Nephron (organoid): ENCODE measurements around the gene ZNF565.
A peak's percentile ranks its signal among the peaks of the same experiment; 100 is the strongest.

Experiments
- H3K27ac Mint-ChIP-seq, 3 experiments: 2 replicates each; pipeline ENCODE4 v1.8.0; 2020; ENCODE audit warnings: mixed read lengths in 3 of 3, mild to moderate bottlenecking in 2 of 3, moderate library complexity in 1 of 3
- H3K27me3 Mint-ChIP-seq: 2 replicates; pipeline ENCODE4 v1.8.0; 2021; ENCODE audit warnings: low read depth, mild to moderate bottlenecking, moderate library complexity, mixed read lengths
- H3K36me3 Mint-ChIP-seq: 2 replicates; pipeline ENCODE4 v1.8.0; 2020; ENCODE audit warnings: low read depth, mixed read lengths
- H3K4me1 Mint-ChIP-seq: 2 replicates; pipeline ENCODE4 v1.8.0; 2020; ENCODE audit warnings: mixed read lengths
- H3K4me3 Mint-ChIP-seq, 3 experiments: 2 replicates each; pipeline ENCODE4 v1.8.0; 2020; ENCODE audit warnings: mild to moderate bottlenecking in 3 of 3, mixed read lengths in 3 of 3, moderate library complexity in 2 of 3
- H3K9me3 Mint-ChIP-seq: 2 replicates; pipeline ENCODE4 v1.8.0; 2020; ENCODE audit warnings: mixed read lengths
- CTCF ChIP-seq, 3 experiments: fragments of 200-600 bp; sonication (generic); IDR thresholded peaks; one replicate each; pipeline ENCODE4 v1.5.0; 2021; ENCODE audit warnings: antibody characterized with exemption in 3 of 3; ENCODE audit not compliant: unreplicated experiment in 3 of 3

The ZNF565 gene

GRCh38 chr19:36160821-36161596, 53.5 kb downstream of the ZNF565 start:
- peaks cover 38% of the 10 kb centered on the region for H3K36me3 Mint-ChIP-seq
- H3K4me1 Mint-ChIP-seq = peaks cover 4% of the 10 kb centered on the region
- H3K27me3 Mint-ChIP-seq = no peaks in the 10 kb centered on the region
- H3K27ac Mint-ChIP-seq = no peak overlapping the region
- H3K9me3 Mint-ChIP-seq = no peaks in the 10 kb centered on the region
- no peak for TF ChIP-seq CTCF (IDR thresholded peaks at IDR 0.05; ENCODE audit: unreplicated experiment in 3 of 3)
- no peak overlapping the region for H3K4me3 Mint-ChIP-seq

- Mint-ChIP-seq H3K4me1 (peaks cover 14% of the 10 kb centered on the region), H3K27me3 (no peaks in the 10 kb centered on the region), H3K9me3 (no peaks in the 10 kb centered on the region), H3K36me3 (peaks cover 30% of the 10 kb centered on the region), H3K27ac (no peak overlapping the region), H3K4me3 (no peak overlapping the region)
- TF ChIP-seq CTCF (IDR thresholded peaks at IDR 0.05; ENCODE audit: unreplicated experiment in 3 of 3) = no peak
Observed at GRCh38 chr19:36153126-36153525, 61.3 kb downstream of the ZNF565 start.

GRCh38 chr19:36152352-36153091, 61.9 kb downstream of the ZNF565 start, which contains the start of gene COX7A1:
TSS of gene COX7A1 (minus strand) at chr19:36152447. CDS start at chr19:36152407, 40 bp downstream.
- H3K27ac Mint-ChIP-seq = peak within 1 kb of the TSS in 1 of 3 experiments; percentile 40
- TF ChIP-seq CTCF (IDR thresholded peaks at IDR 0.05; ENCODE audit: unreplicated experiment in 3 of 3) = no peak

GRCh38 chr19:36152019-36152351, 62.5 kb downstream of the ZNF565 start:
- H3K27me3 Mint-ChIP-seq = no peaks in the 10 kb centered on the region
- H3K4me1 Mint-ChIP-seq = peaks cover 14% of the 10 kb centered on the region
- TF ChIP-seq CTCF (IDR thresholded peaks at IDR 0.05; ENCODE audit: unreplicated experiment in 3 of 3) = no peak
- no peak overlapping the region for H3K27ac Mint-ChIP-seq
- peaks cover 35% of the 10 kb centered on the region for H3K36me3 Mint-ChIP-seq
- no peak overlapping the region for H3K4me3 Mint-ChIP-seq
- no peaks in the 10 kb centered on the region for H3K9me3 Mint-ChIP-seq

More at GRCh38 chr19:36152352-36153091, 61.9 kb downstream of the ZNF565 start, which contains the start of gene COX7A1:
- no peaks in the 10 kb centered on the region for H3K9me3 Mint-ChIP-seq
- H3K4me3 Mint-ChIP-seq = no peak within 1 kb of the TSS
- peaks cover 31% of the 10 kb centered on the region for H3K36me3 Mint-ChIP-seq
- no peaks in the 10 kb centered on the region for H3K27me3 Mint-ChIP-seq
- H3K4me1 Mint-ChIP-seq = peaks cover 14% of the 10 kb centered on the region

GRCh38 chr19:36151144-36152018, 63.1 kb downstream of the ZNF565 start:
- H3K4me3 Mint-ChIP-seq = no peak overlapping the region
- peaks cover 41% of the 10 kb centered on the region for H3K36me3 Mint-ChIP-seq
- H3K27ac Mint-ChIP-seq = peak overlapping the region in 2 of 3 experiments; percentile 40 to 51
- TF ChIP-seq CTCF (IDR thresholded peaks at IDR 0.05; ENCODE audit: unreplicated experiment in 3 of 3) = no peak
- no peaks in the 10 kb centered on the region for H3K27me3 Mint-ChIP-seq
- no peaks in the 10 kb centered on the region for H3K9me3 Mint-ChIP-seq
- H3K4me1 Mint-ChIP-seq = peaks cover 13% of the 10 kb centered on the region
